Stomach (tissue), 9 donors: ENCODE data around the gene EPHB6. TPM values are rescaled to one million over a fixed set of nuclear protein-coding genes. Genes with fewer than 3 reads are reported as not detected.
A peak's percentile ranks its signal among the peaks of the same experiment; 100 is the strongest.

Source experiments
- DNase-seq, 2 donors: peaks; one replicate each; pipeline versions ENCODE4 v3.0.0 to v3.0.0-alpha.2; 2013 to 2019
- H3K27ac ChIP-seq, 5 donors: fragments of 200-600 bp in 4 of 5; sonication (generic) in 4 of 5; one replicate each; pipeline ENCODE4 v1.5.1; 2013 to 2019; ENCODE audit warnings: mild to moderate bottlenecking in 1 of 5, moderate library complexity in 1 of 5
- H3K27me3 ChIP-seq, 3 donors: fragments of 200-600 bp; sonication (generic); one replicate each; pipeline ENCODE4 v1.5.1; 2017 to 2019; ENCODE audit warnings: mixed run types in 1 of 3
- H3K36me3 ChIP-seq, 4 donors: fragments of 200-600 bp; sonication (generic); 1 replicate in 3 of 4; 2 replicates in 1 of 4; pipeline ENCODE4 v1.5.1; 2016 to 2019
- H3K4me1 ChIP-seq, 4 donors: fragments of 200-600 bp; sonication (generic); one replicate each; pipeline ENCODE4 v1.5.1; 2016 to 2019
- H3K4me3 ChIP-seq, 4 donors: fragments of 200-600 bp; sonication (generic) in 3 of 4; one replicate each; pipeline ENCODE4 v1.5.1; 2016 to 2019; ENCODE audit warnings: mild to moderate bottlenecking in 1 of 4
- H3K9me3 ChIP-seq, 4 donors: fragments of 200-600 bp; sonication (generic); one replicate each; pipeline ENCODE4 v1.5.1; 2016 to 2019
- EP300 ChIP-seq: sonication (generic); formaldehyde crosslinking; IDR thresholded peaks from one replicate; pipeline ENCODE4 v1.6.1; 2017; ENCODE audit warnings: antibody characterized with exemption
- POLR2A ChIP-seq, 4 donors: fragments of 450-650 bp; IDR thresholded peaks; one replicate each; pipeline ENCODE4 v1.6.1; 2016; ENCODE audit warnings: antibody characterized with exemption in 4 of 4, control low read depth in 2 of 4, mild to moderate bottlenecking in 1 of 4, moderate library complexity in 1 of 4
- POLR2AphosphoS5 ChIP-seq, 3 donors: sonication (generic); formaldehyde crosslinking; IDR thresholded peaks; one replicate each; pipeline ENCODE4 v1.6.1; 2016; ENCODE audit warnings: antibody characterized with exemption in 3 of 3
- WGBS, 5 donors: extraction: QIAGEN DNeasy Blood & Tissue Kit in 3 of 5; methylation state at CpG; one replicate each; pipeline versions ENCODE4 v1.1.5 to v1.1.7; 2013 to 2018; 5-methylcytosine and 5-hydroxymethylcytosine counted together
- intact Hi-C: fragments of 100-400 bp; cut with DNase I; formaldehyde crosslinking; loops from one replicate; pipeline ENCODE4 v1.15.1; 2023; ENCODE audit warnings: low total_unique reads
- polyA plus RNA-seq, 3 donors: library from polyadenylated mRNA; stranded (reverse); fragments of 200-250 nt; gene quantifications; one replicate each; pipeline ENCODE4 v1.2.3, GENCODE V29; 2013
- total RNA-seq, 5 donors: library from RNA; depleted of rRNA; stranded (reverse); fragments of >200 nt; gene quantifications; one replicate each; pipeline versions ENCODE4 v1.1.0 to v1.2.3, GENCODE V29; 2014 to 2016
- TF ChIP-seq, protein P1 (sequence below), 7 experiments: fragments of 450-650 bp in 4 of 7; fragments of 200-600 bp in 3 of 7; sonication (generic) in 3 of 7; IDR thresholded peaks; one replicate each; pipeline ENCODE4 v1.5.1; 2016 to 2019; ENCODE audit warnings: antibody characterized with exemption in 7 of 7, control low read depth in 2 of 7, mild to moderate bottlenecking in 1 of 7
- donor health status: healthy with polysubstance abuse.
- donor health status: Bipolar disorder and iron deficiency.
- donor health status: healthy.

EPHB6 gene
- total and polyA plus RNA-seq, 8 donors: 5.4 to 23.1 (median 8.1) TPM

DNA sequence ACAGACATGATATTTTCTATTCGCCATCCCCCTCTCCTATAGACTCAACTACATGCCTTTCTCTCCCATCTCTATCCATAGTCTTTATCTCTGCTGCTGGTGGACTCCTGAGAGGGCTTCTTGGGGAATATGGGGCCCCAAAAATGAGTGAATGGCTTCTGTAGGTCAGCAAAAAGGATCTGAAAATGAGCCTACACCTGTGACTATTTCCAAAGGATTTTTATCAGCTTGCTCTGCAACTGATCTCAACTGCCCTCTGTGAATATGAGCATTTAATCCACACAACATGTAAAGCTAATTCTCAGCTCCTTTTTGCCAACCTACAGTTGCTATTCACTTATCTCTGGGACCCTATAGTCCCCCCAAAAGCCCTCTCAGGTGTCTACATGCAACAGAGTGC, 47.9 kb upstream of the EPHB6 start:
- no peak for DNase-seq
- peak overlapping the region in 2 of 5 donors; percentile 63 to 69 for H3K27ac ChIP-seq
- peaks cover 0 to 39% (median 0%) of the 10 kb centered on the region in 3 donors for H3K27me3 ChIP-seq
- H3K9me3 ChIP-seq: no peaks in the 10 kb centered on the region
- H3K4me1 ChIP-seq: no peaks in the 10 kb centered on the region
- TF ChIP-seq POLR2A (IDR thresholded peaks at IDR 0.05) (no peak), EP300 (no peak), POLR2AphosphoS5 (IDR thresholded peaks at IDR 0.05) (no peak)
- TF ChIP-seq, protein P1, sequence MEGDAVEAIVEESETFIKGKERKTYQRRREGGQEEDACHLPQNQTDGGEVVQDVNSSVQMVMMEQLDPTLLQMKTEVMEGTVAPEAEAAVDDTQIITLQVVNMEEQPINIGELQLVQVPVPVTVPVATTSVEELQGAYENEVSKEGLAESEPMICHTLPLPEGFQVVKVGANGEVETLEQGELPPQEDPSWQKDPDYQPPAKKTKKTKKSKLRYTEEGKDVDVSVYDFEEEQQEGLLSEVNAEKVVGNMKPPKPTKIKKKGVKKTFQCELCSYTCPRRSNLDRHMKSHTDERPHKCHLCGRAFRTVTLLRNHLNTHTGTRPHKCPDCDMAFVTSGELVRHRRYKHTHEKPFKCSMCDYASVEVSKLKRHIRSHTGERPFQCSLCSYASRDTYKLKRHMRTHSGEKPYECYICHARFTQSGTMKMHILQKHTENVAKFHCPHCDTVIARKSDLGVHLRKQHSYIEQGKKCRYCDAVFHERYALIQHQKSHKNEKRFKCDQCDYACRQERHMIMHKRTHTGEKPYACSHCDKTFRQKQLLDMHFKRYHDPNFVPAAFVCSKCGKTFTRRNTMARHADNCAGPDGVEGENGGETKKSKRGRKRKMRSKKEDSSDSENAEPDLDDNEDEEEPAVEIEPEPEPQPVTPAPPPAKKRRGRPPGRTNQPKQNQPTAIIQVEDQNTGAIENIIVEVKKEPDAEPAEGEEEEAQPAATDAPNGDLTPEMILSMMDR (IDR thresholded peaks at IDR 0.05): no peak
- no peaks in the 10 kb centered on the region for H3K36me3 ChIP-seq
- intact Hi-C loops: no loop called here
- WGBS, 5 donors: 79 to 94% (median 87%) methylated on average over 1 of the region's 1 CpG
- no peak overlapping the region for H3K4me3 ChIP-seq

DNA sequence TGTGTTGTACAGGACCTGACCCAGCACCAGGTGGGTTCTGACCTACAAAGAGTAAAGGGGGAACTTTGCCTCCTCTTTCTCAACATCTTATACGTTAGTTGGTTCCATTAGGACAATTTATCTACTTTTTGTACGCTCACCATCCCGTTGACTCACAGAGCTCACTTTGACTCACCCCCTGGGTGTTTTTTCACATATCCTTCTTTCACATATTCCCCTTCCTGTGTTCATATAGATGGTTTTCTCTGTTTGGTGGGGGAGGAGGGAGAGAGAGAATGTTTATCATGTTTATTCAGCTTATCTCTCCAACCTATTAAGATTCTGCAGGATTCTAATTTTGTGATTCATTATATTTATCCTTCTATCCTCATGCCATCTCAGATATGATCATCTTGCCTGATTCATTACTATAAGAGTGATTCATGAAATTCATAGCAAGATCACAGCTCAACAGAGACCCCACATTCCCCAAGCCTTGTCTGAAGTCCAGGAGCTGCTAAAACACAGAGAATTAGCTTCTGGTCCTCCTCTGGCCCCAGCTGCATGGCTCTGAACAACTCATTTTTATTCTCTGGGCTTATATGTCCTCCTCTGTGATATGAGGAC, 46.9 kb upstream of the EPHB6 start:
- peak overlapping the region in 4 of 5 donors; percentile 6 to 69 (median 50) for H3K27ac ChIP-seq
- intact Hi-C loops: no loop called here

DNA sequence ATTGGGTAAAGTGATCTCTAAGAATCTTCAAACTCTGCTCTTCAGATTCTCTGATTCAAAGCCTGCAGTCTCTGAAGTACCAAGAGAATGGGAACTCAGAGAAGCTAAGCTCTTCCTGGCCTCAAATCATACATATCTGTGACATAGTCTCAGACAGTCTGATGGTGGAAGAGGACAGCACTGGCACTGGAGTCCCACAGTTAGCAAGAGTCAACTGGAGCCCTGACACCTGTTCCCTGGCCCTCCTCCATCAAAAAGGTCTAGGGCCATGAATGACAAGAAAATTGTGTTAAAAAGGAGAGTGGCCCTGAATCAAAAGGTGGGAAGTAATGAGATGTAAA, 46.4 kb upstream of the EPHB6 start:
- no peaks in the 10 kb centered on the region for H3K36me3 ChIP-seq
- H3K4me1 ChIP-seq: peaks cover 0 to 3% (median 0%) of the 10 kb centered on the region in 4 donors
- H3K4me3 ChIP-seq: no peak overlapping the region
- DNase-seq: no peak
- intact Hi-C loops: no loop called here
- peaks cover 0 to 54% (median 0%) of the 10 kb centered on the region in 3 donors for H3K27me3 ChIP-seq
- TF ChIP-seq EP300 (no peak), POLR2A (IDR thresholded peaks at IDR 0.05) (no peak), POLR2AphosphoS5 (IDR thresholded peaks at IDR 0.05) (no peak)
- TF ChIP-seq, protein P1 (IDR thresholded peaks at IDR 0.05): no peak
- peak overlapping the region in 4 of 5 donors; percentile 6 to 69 (median 50) for H3K27ac ChIP-seq
- no peaks in the 10 kb centered on the region for H3K9me3 ChIP-seq

More for the DNA sequence above, 46.9 kb upstream of the EPHB6 start:
- Histone ChIP-seq H3K4me1 (no peaks in the 10 kb centered on the region), H3K27me3 (peaks cover 0 to 49% (median 0%) of the 10 kb centered on the region in 3 donors), H3K9me3 (no peaks in the 10 kb centered on the region), H3K36me3 (no peaks in the 10 kb centered on the region), H3K4me3 (no peak overlapping the region)
- 27 to 39% (median 29%) methylated on average over 3 of the region's 3 CpGs for WGBS, 5 donors
- TF ChIP-seq, protein P1 (IDR thresholded peaks at IDR 0.05): no peak
- TF ChIP-seq POLR2AphosphoS5 (IDR thresholded peaks at IDR 0.05) (no peak), POLR2A (IDR thresholded peaks at IDR 0.05) (no peak)
- DNase-seq: no peak

- 40 to 58% (median 56%) methylated on average over 6 of the region's 6 CpGs for WGBS, 5 donors
- Histone ChIP-seq H3K4me3 (no peak overlapping the region), H3K36me3 (no peaks in the 10 kb centered on the region), H3K27me3 (peaks cover 0 to 58% (median 0%) of the 10 kb centered on the region in 3 donors), H3K4me1 (peaks cover 0 to 5% (median 0%) of the 10 kb centered on the region in 4 donors), H3K9me3 (no peaks in the 10 kb centered on the region), H3K27ac (peak overlapping the region; percentile 1 to 69 (median 38))
- intact Hi-C loops: no loop called here
- peak; percentile 56 to 86 for DNase-seq
- TF ChIP-seq POLR2AphosphoS5 (IDR thresholded peaks at IDR 0.05): peak in 1 of 3 donors; percentile 19
- TF ChIP-seq, protein P1 (IDR thresholded peaks at IDR 0.05): no peak
Measured at GRCh38 chr7:142808802-142809583, 45.9 kb upstream of the EPHB6 start.
